HEK293T (cell line): ENCODE data around the gene TASOR2.

Source experiments
- BHLHE40 ChIP-seq: fragments of 450-650 bp; IDR thresholded peaks from 2 replicates; pipeline ENCODE4 v1.6.1; 2016; ENCODE audit warnings: mild to moderate bottlenecking, moderate library complexity, borderline replicate concordance
- PKNOX1 ChIP-seq: fragments of 450-650 bp; IDR thresholded peaks from 2 replicates; pipeline ENCODE4 v1.6.1; 2016
- SP1 ChIP-seq: fragments of 450-650 bp; IDR thresholded peaks from 2 replicates; pipeline ENCODE4 v1.6.1; 2017
- SUZ12 ChIP-seq: fragments of 450-650 bp; IDR thresholded peaks from 2 replicates; pipeline ENCODE4 v1.6.1; 2016; ENCODE audit warnings: mild to moderate bottlenecking

- TF ChIP-seq PKNOX1 (no peak), SUZ12 (no peak), BHLHE40 (no peak), SP1 (no peak)
Measured at GRCh38 chr10:5731559-5731958, 46.9 kb downstream of the TASOR2 start.
